ENCODE measurements around the gene MBD6.
"Not testable (repeated sequence)": the region's sequence is repeated elsewhere in the genome, so short reads cannot be mapped to it uniquely, and the experiment has no call there.

Gene MBD6

GRCh38 chr12:57550641-57551549, 28.3 kb downstream of the MBD6 start:
- DNase-seq, result no peak

GRCh38 chr12:57551637-57552305, 29.1 kb downstream of the MBD6 start:
- DNase-seq, result no peak

GRCh38 chr12:57552306-57552651, 29.7 kb downstream of the MBD6 start:
- no peak for DNase-seq

- no peak for DNase-seq
Observed at GRCh38 chr12:57552835-57553313, 30.2 kb downstream of the MBD6 start.

- no peak for DNase-seq
Observed at GRCh38 chr12:57553343-57554202, 30.9 kb downstream of the MBD6 start.

GRCh38 chr12:57554453-57554852, 31.8 kb downstream of the MBD6 start:
- DNase-seq, result no peak

GRCh38 chr12:57554897-57555296, 32.3 kb downstream of the MBD6 start:
- no peak for DNase-seq

- DNase-seq, result no peak
Observed at GRCh38 chr12:57558864-57559263, 36.2 kb downstream of the MBD6 start.

- DNase-seq, result no peak
Observed at GRCh38 chr12:57560516-57560915, 37.9 kb downstream of the MBD6 start.

- not testable (repeated sequence) for DNase-seq
Observed at GRCh38 chr12:57561117-57561516, 38.5 kb downstream of the MBD6 start.

- DNase-seq, result no peak
Observed at GRCh38 chr12:57563358-57563757, 40.7 kb downstream of the MBD6 start.

GRCh38 chr12:57564178-57564740, 41.6 kb downstream of the MBD6 start:
- DNase-seq, result no peak

- no peak for DNase-seq
Observed at GRCh38 chr12:57568838-57569237, 46.2 kb downstream of the MBD6 start.

GRCh38 chr12:57569858-57570257, 47.2 kb downstream of the MBD6 start:
- DNase-seq, result no peak

- not testable (repeated sequence) for DNase-seq
Observed at GRCh38 chr12:57570438-57570837, 47.8 kb downstream of the MBD6 start.

GRCh38 chr12:57571926-57572762, 49.5 kb downstream of the MBD6 start:
- no peak for DNase-seq

GRCh38 chr12:57574795-57575194, 52.2 kb downstream of the MBD6 start:
- DNase-seq, result no peak

GRCh38 chr12:57575771-57576612, 53.4 kb downstream of the MBD6 start:
- DNase-seq, result no peak

- no peak for DNase-seq
Observed at GRCh38 chr12:57576613-57577160, 54.1 kb downstream of the MBD6 start.

- DNase-seq, result no peak
Observed at GRCh38 chr12:57577981-57578758, 55.5 kb downstream of the MBD6 start.

All from NCI-H2171 treated with DMSO at 0.1 percent for 48 hours (cell line).